PC-3 (cell line): Measurements from ENCODE around the gene ZNF493.

Source experiments
- EZH2 ChIP-seq: fragments of 300-600 bp; sonication (generic); IDR thresholded peaks from one replicate; pipeline ENCODE4 v1.6.1; 2017; ENCODE audit warnings: antibody characterized with exemption, mild to moderate bottlenecking, low read length; ENCODE audit not compliant: unreplicated experiment
- EZH2phosphoT487 ChIP-seq: fragments of 300-600 bp; sonication (generic); IDR thresholded peaks from 2 replicates; pipeline ENCODE4 v1.6.1; 2018; ENCODE audit warnings: mild to moderate bottlenecking, antibody characterized with exemption, low read length, borderline replicate concordance
- TF ChIP-seq, protein P1 (sequence below): fragments of 300-600 bp; sonication (generic); conservative IDR thresholded peaks from 2 replicates; pipeline ENCODE4 v1.5.1; 2017; ENCODE audit warnings: antibody characterized with exemption, low read depth, mild to moderate bottlenecking, low read length

DNA sequence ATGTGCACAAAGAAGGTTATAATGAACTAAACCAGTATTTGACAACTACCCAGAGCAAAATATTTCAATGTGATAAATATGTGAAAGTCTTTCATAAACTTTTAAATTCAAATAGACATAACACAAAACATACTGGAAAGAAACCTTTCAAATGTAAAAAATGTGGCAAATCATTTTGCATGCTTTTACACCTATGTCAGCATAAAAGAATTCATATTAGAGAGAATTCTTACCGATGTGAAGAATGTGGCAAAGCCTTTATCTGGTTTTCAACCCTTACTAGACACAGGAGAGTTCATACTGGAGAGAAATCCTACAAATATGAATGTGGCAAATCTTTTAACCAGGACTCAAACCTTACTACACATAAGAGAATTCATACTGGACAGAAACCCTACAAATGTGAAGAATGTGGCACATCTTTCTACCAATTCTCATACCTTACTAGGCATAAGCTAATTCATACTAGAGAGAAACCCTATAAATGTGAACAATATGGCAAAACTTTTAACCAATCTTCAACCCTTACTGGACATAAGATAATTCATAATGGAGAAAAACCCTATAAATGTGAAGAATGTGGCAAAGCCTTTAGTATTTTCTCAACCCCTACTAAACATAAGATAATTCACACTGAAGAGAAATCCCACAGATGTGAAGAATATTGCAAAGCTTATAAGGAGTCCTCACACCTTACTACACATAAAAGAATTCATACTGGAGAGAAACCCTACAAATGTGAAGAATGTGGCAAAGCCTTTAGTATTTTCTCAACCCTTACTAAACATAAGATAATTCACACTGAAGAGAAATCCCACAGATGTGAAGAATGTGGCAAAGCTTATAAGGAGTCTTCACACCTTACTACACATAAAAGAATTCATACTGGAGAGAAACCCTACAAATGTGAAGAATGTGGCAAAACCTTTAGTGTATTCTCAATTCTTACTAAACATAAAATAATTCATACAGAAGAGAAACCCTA is 26.4 kb downstream of the ZNF493 start:
- TF ChIP-seq, protein P1, sequence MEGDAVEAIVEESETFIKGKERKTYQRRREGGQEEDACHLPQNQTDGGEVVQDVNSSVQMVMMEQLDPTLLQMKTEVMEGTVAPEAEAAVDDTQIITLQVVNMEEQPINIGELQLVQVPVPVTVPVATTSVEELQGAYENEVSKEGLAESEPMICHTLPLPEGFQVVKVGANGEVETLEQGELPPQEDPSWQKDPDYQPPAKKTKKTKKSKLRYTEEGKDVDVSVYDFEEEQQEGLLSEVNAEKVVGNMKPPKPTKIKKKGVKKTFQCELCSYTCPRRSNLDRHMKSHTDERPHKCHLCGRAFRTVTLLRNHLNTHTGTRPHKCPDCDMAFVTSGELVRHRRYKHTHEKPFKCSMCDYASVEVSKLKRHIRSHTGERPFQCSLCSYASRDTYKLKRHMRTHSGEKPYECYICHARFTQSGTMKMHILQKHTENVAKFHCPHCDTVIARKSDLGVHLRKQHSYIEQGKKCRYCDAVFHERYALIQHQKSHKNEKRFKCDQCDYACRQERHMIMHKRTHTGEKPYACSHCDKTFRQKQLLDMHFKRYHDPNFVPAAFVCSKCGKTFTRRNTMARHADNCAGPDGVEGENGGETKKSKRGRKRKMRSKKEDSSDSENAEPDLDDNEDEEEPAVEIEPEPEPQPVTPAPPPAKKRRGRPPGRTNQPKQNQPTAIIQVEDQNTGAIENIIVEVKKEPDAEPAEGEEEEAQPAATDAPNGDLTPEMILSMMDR: no peak
- TF ChIP-seq EZH2: no peak
- TF ChIP-seq EZH2phosphoT487: no peak
